ENCODE data around the gene DISC1.

Gene DISC1

DNA sequence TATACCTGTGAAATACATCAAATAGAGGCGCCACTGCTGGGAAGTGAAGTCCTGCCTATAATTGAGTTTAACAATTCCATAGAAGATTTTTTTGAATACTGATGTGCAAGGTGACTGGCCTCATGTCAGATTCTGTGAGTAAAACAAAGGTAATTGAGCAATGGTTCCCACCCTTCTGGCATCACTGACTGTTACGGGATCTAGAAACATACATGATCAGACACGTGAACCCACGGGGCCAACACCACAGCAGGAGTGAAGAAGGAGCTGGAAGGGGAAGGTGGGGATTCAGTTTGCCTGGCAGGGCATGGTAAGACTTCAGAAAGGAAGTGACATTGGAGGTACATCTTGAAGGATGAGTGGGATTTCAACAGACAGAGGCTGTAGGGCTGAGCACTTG is 270.2 kb downstream of the DISC1 start:
- no peak for ATAC-seq
- TF ChIP-seq GLIS3 (CRISPR knock-in tag; IDR thresholded peaks at IDR 0.05) (no peak), ZNF565 (CRISPR knock-in tag; conservative IDR thresholded peaks at IDR 0.05; ENCODE audit: low read depth) (no peak), ZFP3 (CRISPR knock-in tag; IDR thresholded peaks at IDR 0.05) (no peak), ISL1 (CRISPR knock-in tag; IDR thresholded peaks at IDR 0.05) (no peak)
- TF ChIP-seq, protein P1, sequence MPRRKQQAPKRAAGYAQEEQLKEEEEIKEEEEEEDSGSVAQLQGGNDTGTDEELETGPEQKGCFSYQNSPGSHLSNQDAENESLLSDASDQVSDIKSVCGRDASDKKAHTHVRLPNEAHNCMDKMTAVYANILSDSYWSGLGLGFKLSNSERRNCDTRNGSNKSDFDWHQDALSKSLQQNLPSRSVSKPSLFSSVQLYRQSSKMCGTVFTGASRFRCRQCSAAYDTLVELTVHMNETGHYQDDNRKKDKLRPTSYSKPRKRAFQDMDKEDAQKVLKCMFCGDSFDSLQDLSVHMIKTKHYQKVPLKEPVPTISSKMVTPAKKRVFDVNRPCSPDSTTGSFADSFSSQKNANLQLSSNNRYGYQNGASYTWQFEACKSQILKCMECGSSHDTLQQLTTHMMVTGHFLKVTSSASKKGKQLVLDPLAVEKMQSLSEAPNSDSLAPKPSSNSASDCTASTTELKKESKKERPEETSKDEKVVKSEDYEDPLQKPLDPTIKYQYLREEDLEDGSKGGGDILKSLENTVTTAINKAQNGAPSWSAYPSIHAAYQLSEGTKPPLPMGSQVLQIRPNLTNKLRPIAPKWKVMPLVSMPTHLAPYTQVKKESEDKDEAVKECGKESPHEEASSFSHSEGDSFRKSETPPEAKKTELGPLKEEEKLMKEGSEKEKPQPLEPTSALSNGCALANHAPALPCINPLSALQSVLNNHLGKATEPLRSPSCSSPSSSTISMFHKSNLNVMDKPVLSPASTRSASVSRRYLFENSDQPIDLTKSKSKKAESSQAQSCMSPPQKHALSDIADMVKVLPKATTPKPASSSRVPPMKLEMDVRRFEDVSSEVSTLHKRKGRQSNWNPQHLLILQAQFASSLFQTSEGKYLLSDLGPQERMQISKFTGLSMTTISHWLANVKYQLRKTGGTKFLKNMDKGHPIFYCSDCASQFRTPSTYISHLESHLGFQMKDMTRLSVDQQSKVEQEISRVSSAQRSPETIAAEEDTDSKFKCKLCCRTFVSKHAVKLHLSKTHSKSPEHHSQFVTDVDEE (CRISPR knock-in tag; IDR thresholded peaks at IDR 0.05) = no peak

- no peak for ATAC-seq
- no peak for TF ChIP-seq CSDC2 (CRISPR knock-in tag; IDR thresholded peaks at IDR 0.05)
- TF ChIP-seq ZNF8 (CRISPR knock-in tag; IDR thresholded peaks at IDR 0.05) = no peak
- TF ChIP-seq SNAI2 (CRISPR knock-in tag; IDR thresholded peaks at IDR 0.05) = no peak
- no peak for TF ChIP-seq ZNF565 (CRISPR knock-in tag; conservative IDR thresholded peaks at IDR 0.05; ENCODE audit: low read depth)
- no peak for TF ChIP-seq ARNTL (CRISPR knock-in tag; IDR thresholded peaks at IDR 0.05; ENCODE audit: borderline replicate concordance, low read depth)
- TF ChIP-seq, protein P2, sequence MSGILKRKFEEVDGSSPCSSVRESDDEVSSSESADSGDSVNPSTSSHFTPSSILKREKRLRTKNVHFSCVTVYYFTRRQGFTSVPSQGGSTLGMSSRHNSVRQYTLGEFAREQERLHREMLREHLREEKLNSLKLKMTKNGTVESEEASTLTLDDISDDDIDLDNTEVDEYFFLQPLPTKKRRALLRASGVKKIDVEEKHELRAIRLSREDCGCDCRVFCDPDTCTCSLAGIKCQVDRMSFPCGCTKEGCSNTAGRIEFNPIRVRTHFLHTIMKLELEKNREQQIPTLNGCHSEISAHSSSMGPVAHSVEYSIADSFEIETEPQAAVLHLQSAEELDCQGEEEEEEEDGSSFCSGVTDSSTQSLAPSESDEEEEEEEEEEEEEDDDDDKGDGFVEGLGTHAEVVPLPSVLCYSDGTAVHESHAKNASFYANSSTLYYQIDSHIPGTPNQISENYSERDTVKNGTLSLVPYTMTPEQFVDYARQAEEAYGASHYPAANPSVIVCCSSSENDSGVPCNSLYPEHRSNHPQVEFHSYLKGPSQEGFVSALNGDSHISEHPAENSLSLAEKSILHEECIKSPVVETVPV (CRISPR knock-in tag; IDR thresholded peaks at IDR 0.05) = no peak
- no peak for TF ChIP-seq BACH2 (CRISPR knock-in tag; IDR thresholded peaks at IDR 0.05; ENCODE audit: borderline replicate concordance)
- TF ChIP-seq OSR1 (CRISPR knock-in tag; IDR thresholded peaks at IDR 0.05) = no peak
- TF ChIP-seq PPARA (CRISPR knock-in tag; IDR thresholded peaks at IDR 0.05; ENCODE audit: borderline replicate concordance) = no peak
- TF ChIP-seq TOX (CRISPR knock-in tag; IDR thresholded peaks at IDR 0.05; ENCODE audit: borderline replicate concordance) = no peak
- TF ChIP-seq ESRRG (CRISPR knock-in tag; IDR thresholded peaks at IDR 0.05) = no peak
- TF ChIP-seq ZC3H10 (CRISPR knock-in tag; IDR thresholded peaks at IDR 0.05) = no peak
- TF ChIP-seq ZFP3 (CRISPR knock-in tag; IDR thresholded peaks at IDR 0.05) = no peak
- no peak for TF ChIP-seq RARB (CRISPR knock-in tag; IDR thresholded peaks at IDR 0.05)
- TF ChIP-seq ISL1 (CRISPR knock-in tag; IDR thresholded peaks at IDR 0.05) = no peak
- TF ChIP-seq GLIS3 (CRISPR knock-in tag; IDR thresholded peaks at IDR 0.05) = no peak
- no peak for TF ChIP-seq ZFP30 (CRISPR knock-in tag; IDR thresholded peaks at IDR 0.05)
- TF ChIP-seq, protein P3, sequence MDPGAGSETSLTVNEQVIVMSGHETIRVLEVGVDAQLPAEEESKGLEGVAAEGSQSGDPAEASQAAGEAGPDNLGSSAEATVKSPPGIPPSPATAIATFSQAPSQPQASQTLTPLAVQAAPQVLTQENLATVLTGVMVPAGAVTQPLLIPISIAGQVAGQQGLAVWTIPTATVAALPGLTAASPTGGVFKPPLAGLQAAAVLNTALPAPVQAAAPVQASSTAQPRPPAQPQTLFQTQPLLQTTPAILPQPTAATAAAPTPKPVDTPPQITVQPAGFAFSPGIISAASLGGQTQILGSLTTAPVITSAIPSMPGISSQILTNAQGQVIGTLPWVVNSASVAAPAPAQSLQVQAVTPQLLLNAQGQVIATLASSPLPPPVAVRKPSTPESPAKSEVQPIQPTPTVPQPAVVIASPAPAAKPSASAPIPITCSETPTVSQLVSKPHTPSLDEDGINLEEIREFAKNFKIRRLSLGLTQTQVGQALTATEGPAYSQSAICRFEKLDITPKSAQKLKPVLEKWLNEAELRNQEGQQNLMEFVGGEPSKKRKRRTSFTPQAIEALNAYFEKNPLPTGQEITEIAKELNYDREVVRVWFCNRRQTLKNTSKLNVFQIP (CRISPR knock-in tag; IDR thresholded peaks at IDR 0.05; ENCODE audit: borderline replicate concordance, low read depth) = no peak
These were observed 272.5 kb downstream of the DISC1 start for GRCh38 chr1:231899046-231899445.

- TF ChIP-seq ZNF70 (CRISPR knock-in tag; IDR thresholded peaks at IDR 0.05) = no peak
- TF ChIP-seq, protein P1 (CRISPR knock-in tag; IDR thresholded peaks at IDR 0.05) = no peak
- no peak for TF ChIP-seq ZNF8 (CRISPR knock-in tag; IDR thresholded peaks at IDR 0.05)
- TF ChIP-seq, protein P4, sequence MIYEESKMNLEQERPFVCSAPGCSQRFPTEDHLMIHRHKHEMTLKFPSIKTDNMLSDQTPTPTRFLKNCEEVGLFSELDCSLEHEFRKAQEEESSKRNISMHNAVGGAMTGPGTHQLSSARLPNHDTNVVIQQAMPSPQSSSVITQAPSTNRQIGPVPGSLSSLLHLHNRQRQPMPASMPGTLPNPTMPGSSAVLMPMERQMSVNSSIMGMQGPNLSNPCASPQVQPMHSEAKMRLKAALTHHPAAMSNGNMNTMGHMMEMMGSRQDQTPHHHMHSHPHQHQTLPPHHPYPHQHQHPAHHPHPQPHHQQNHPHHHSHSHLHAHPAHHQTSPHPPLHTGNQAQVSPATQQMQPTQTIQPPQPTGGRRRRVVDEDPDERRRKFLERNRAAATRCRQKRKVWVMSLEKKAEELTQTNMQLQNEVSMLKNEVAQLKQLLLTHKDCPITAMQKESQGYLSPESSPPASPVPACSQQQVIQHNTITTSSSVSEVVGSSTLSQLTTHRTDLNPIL (CRISPR knock-in tag; IDR thresholded peaks at IDR 0.05; ENCODE audit: low read depth) = no peak
- TF ChIP-seq, protein P5, sequence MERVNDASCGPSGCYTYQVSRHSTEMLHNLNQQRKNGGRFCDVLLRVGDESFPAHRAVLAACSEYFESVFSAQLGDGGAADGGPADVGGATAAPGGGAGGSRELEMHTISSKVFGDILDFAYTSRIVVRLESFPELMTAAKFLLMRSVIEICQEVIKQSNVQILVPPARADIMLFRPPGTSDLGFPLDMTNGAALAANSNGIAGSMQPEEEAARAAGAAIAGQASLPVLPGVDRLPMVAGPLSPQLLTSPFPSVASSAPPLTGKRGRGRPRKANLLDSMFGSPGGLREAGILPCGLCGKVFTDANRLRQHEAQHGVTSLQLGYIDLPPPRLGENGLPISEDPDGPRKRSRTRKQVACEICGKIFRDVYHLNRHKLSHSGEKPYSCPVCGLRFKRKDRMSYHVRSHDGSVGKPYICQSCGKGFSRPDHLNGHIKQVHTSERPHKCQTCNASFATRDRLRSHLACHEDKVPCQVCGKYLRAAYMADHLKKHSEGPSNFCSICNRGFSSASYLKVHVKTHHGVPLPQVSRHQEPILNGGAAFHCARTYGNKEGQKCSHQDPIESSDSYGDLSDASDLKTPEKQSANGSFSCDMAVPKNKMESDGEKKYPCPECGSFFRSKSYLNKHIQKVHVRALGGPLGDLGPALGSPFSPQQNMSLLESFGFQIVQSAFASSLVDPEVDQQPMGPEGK (CRISPR knock-in tag; IDR thresholded peaks at IDR 0.05; ENCODE audit: borderline replicate concordance) = no peak
- TF ChIP-seq BACH2 (CRISPR knock-in tag; IDR thresholded peaks at IDR 0.05; ENCODE audit: borderline replicate concordance) = no peak
- no peak for TF ChIP-seq ESRRG (CRISPR knock-in tag; IDR thresholded peaks at IDR 0.05)
- no peak for TF ChIP-seq ZFP3 (CRISPR knock-in tag; IDR thresholded peaks at IDR 0.05)
- TF ChIP-seq GLIS3 (CRISPR knock-in tag; IDR thresholded peaks at IDR 0.05) = no peak
- TF ChIP-seq SNAI2 (CRISPR knock-in tag; IDR thresholded peaks at IDR 0.05) = no peak
- TF ChIP-seq TCF4 (CRISPR knock-in tag; IDR thresholded peaks at IDR 0.05; ENCODE audit: borderline replicate concordance) = no peak
- no peak for TF ChIP-seq CSDC2 (CRISPR knock-in tag; IDR thresholded peaks at IDR 0.05)
- no peak for TF ChIP-seq ISL1 (CRISPR knock-in tag; IDR thresholded peaks at IDR 0.05)
- TF ChIP-seq, protein P2 (CRISPR knock-in tag; IDR thresholded peaks at IDR 0.05) = no peak
- ATAC-seq = no peak
These were observed 273.3 kb downstream of the DISC1 start for GRCh38 chr1:231899713-231900435.
